BLaER1 (cell line): ENCODE data around the gene MAP2K4.

Source experiments
- H3K27ac ChIP-seq: shearing (Covaris generic); formaldehyde crosslinking; 2 replicates; pipeline ENCODE4 v1.8.1; 2022
- H3K27me3 ChIP-seq: shearing (Covaris generic); formaldehyde crosslinking; 2 replicates; pipeline ENCODE4 v1.8.1; 2022
- H3K36me3 ChIP-seq: shearing (Covaris generic); formaldehyde crosslinking; 2 replicates; pipeline ENCODE4 v1.8.1; 2022
- H3K4me1 ChIP-seq: shearing (Covaris generic); formaldehyde crosslinking; 2 replicates; pipeline ENCODE4 v1.8.1; 2022
- H3K4me2 ChIP-seq: shearing (Covaris generic); formaldehyde crosslinking; 2 replicates; pipeline ENCODE4 v1.8.1; 2022
- H3K4me3 ChIP-seq: shearing (Covaris generic); formaldehyde crosslinking; 2 replicates; pipeline ENCODE4 v1.8.1; 2022
- H3K9ac ChIP-seq: shearing (Covaris generic); formaldehyde crosslinking; 2 replicates; pipeline ENCODE4 v1.8.1; 2022
- H3K9me3 ChIP-seq: shearing (Covaris generic); formaldehyde crosslinking; 2 replicates; pipeline ENCODE4 v1.8.1; 2022
- H4K20me1 ChIP-seq: shearing (Covaris generic); formaldehyde crosslinking; 2 replicates; pipeline ENCODE4 v1.8.1; 2022
- Cebpa-rat ChIP-seq: shearing (Covaris generic); IDR thresholded peaks from 2 replicates; pipeline ENCODE4 v1.8.1; 2022

The MAP2K4 gene

GRCh38 chr17:12034538-12034937 is 13.9 kb downstream of the MAP2K4 start:
- no peak overlapping the region for H3K9ac ChIP-seq
- H3K27ac ChIP-seq = no peak overlapping the region
- no peak overlapping the region for H3K4me3 ChIP-seq
- no peaks in the 10 kb centered on the region for H3K27me3 ChIP-seq
- TF ChIP-seq Cebpa-rat = no peak
- H3K4me2 ChIP-seq = no peak overlapping the region
- H3K4me1 ChIP-seq = no peaks in the 10 kb centered on the region
- peaks cover 91% of the 10 kb centered on the region for H4K20me1 ChIP-seq
- H3K36me3 ChIP-seq = peaks cover 25% of the 10 kb centered on the region
- H3K9me3 ChIP-seq = no peaks in the 10 kb centered on the region

GRCh38 chr17:12035673-12036072 is 15.0 kb downstream of the MAP2K4 start:
- H3K36me3 ChIP-seq = peaks cover 23% of the 10 kb centered on the region
- H3K4me1 ChIP-seq = no peaks in the 10 kb centered on the region
- H3K4me2 ChIP-seq = no peak overlapping the region
- no peak overlapping the region for H3K9ac ChIP-seq
- H3K27me3 ChIP-seq = no peaks in the 10 kb centered on the region
- peaks cover 89% of the 10 kb centered on the region for H4K20me1 ChIP-seq
- no peaks in the 10 kb centered on the region for H3K9me3 ChIP-seq
- no peak for TF ChIP-seq Cebpa-rat
- no peak overlapping the region for H3K4me3 ChIP-seq
- H3K27ac ChIP-seq = no peak overlapping the region

- no peak for TF ChIP-seq Cebpa-rat
- Histone ChIP-seq H3K9me3 (no peaks in the 10 kb centered on the region), H4K20me1 (peaks cover 69% of the 10 kb centered on the region), H3K4me3 (no peak overlapping the region), H3K4me1 (no peaks in the 10 kb centered on the region), H3K36me3 (peaks cover 30% of the 10 kb centered on the region), H3K27ac (no peak overlapping the region), H3K4me2 (no peak overlapping the region), H3K9ac (no peak overlapping the region), H3K27me3 (no peaks in the 10 kb centered on the region)
These were observed 17.3 kb downstream of the MAP2K4 start for GRCh38 chr17:12037970-12038369.

DNA sequence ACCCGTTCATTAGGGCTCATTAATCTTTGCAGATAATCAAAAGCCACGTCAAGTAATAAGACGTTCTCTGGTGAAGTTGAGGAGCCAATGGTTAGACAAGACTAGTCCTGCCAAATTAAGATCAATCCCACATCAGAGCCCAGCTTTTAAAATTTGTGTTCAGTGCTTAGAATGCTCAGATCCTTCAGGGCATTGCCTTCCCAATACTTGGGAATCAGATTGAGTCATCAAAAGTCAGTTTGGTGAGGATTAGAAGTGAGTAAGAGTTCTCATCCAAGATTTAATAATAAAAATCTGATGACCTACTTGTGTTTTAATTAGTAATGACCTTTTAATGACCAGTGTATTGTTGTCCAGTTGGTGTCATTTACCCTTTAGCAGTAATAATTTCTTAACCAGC is 19.8 kb downstream of the MAP2K4 start:
- no peak overlapping the region for H3K4me3 ChIP-seq
- H3K4me1 ChIP-seq = no peaks in the 10 kb centered on the region
- no peak for TF ChIP-seq Cebpa-rat
- no peak overlapping the region for H3K9ac ChIP-seq
- peaks cover 17% of the 10 kb centered on the region; the same call in 1 of the 2 replicates for H3K36me3 ChIP-seq
- H3K27me3 ChIP-seq = no peaks in the 10 kb centered on the region
- H3K27ac ChIP-seq = no peak overlapping the region
- no peak overlapping the region for H3K4me2 ChIP-seq
- H4K20me1 ChIP-seq = peaks cover 69% of the 10 kb centered on the region
- no peaks in the 10 kb centered on the region for H3K9me3 ChIP-seq

DNA sequence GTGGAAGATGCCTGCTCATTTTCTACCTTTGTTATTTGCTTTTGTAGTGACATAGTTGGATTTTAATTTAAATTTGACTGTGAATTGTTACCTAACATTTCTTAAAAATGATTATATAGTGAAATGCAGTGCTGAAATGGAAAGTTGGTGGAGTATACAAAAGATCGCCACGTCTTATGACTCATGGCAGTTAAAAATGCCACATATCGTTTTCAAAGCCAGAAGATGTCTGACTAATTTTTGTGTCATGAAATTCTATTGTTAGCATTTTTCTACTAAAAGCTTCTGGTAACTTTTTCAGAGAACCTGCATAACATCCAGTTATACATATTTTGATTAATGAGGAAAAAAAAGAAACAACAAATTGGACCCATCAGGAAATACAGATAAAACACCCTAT is 20.6 kb downstream of the MAP2K4 start:
- no peaks in the 10 kb centered on the region for H3K9me3 ChIP-seq
- no peak overlapping the region for H3K27ac ChIP-seq
- TF ChIP-seq Cebpa-rat = no peak
- H4K20me1 ChIP-seq = peaks cover 72% of the 10 kb centered on the region
- H3K4me3 ChIP-seq = no peak overlapping the region
- H3K9ac ChIP-seq = no peak overlapping the region
- no peak overlapping the region for H3K4me2 ChIP-seq
- no peaks in the 10 kb centered on the region for H3K27me3 ChIP-seq
- no peaks in the 10 kb centered on the region for H3K4me1 ChIP-seq
- H3K36me3 ChIP-seq = peaks cover 17% of the 10 kb centered on the region; the same call in 1 of the 2 replicates

DNA sequence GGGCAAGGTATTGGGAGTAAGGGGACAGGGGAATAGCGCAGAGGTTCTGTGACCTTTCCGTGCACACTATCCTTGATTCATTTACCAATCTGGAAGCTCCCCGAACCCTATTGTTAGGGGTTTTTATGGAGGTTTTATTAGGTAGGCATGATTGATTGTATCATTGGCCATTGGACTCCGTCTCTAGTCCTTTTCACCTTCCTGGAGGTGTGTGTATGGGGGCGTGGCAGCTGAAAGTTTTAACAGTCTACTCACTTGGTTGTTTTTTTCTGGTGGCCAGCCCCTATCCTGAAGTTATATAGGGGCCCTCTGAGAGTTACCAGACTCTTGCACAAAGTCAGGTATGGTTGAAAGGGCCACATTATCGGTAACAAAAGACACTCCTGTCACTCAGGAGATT is 23.0 kb downstream of the MAP2K4 start:
- H3K4me2 ChIP-seq = no peak overlapping the region
- no peak for TF ChIP-seq Cebpa-rat
- no peak overlapping the region for H3K27ac ChIP-seq
- H3K4me3 ChIP-seq = no peak overlapping the region
- peaks cover 74% of the 10 kb centered on the region for H4K20me1 ChIP-seq
- H3K9me3 ChIP-seq = no peaks in the 10 kb centered on the region
- peaks cover 17% of the 10 kb centered on the region; the same call in 1 of the 2 replicates for H3K36me3 ChIP-seq
- H3K9ac ChIP-seq = no peak overlapping the region
- H3K27me3 ChIP-seq = no peaks in the 10 kb centered on the region
- no peaks in the 10 kb centered on the region for H3K4me1 ChIP-seq

- no peak overlapping the region for H3K27ac ChIP-seq
- TF ChIP-seq Cebpa-rat = no peak
- no peaks in the 10 kb centered on the region; the same call in 1 of the 2 replicates for H3K9me3 ChIP-seq
- no peak overlapping the region for H3K9ac ChIP-seq
- H3K27me3 ChIP-seq = no peaks in the 10 kb centered on the region
- H3K4me3 ChIP-seq = no peak overlapping the region
- peaks cover 87% of the 10 kb centered on the region for H4K20me1 ChIP-seq
- no peak overlapping the region for H3K4me2 ChIP-seq
- H3K4me1 ChIP-seq = no peaks in the 10 kb centered on the region
- H3K36me3 ChIP-seq = peaks cover 8% of the 10 kb centered on the region; the same call in 1 of the 2 replicates
These were observed 26.1 kb downstream of the MAP2K4 start for GRCh38 chr17:12046786-12047185.

GRCh38 chr17:12047681-12048376 is 27.2 kb downstream of the MAP2K4 start:
- Histone ChIP-seq H3K9ac (no peak overlapping the region), H3K4me3 (no peak overlapping the region), H3K27ac (no peak overlapping the region), H4K20me1 (peaks cover 97% of the 10 kb centered on the region), H3K4me2 (no peak overlapping the region), H3K4me1 (no peaks in the 10 kb centered on the region), H3K36me3 (peaks cover 4% of the 10 kb centered on the region; the same call in 1 of the 2 replicates), H3K9me3 (no peaks in the 10 kb centered on the region; the same call in 1 of the 2 replicates), H3K27me3 (no peaks in the 10 kb centered on the region)
- TF ChIP-seq Cebpa-rat = no peak

GRCh38 chr17:12048843-12049473 is 28.3 kb downstream of the MAP2K4 start:
- Histone ChIP-seq H3K4me3 (no peak overlapping the region), H3K4me2 (no peak overlapping the region), H3K9me3 (no peaks in the 10 kb centered on the region; the same call in 1 of the 2 replicates), H3K9ac (no peak overlapping the region), H3K36me3 (peaks cover 4% of the 10 kb centered on the region; the same call in 1 of the 2 replicates), H3K27ac (no peak overlapping the region), H3K27me3 (no peaks in the 10 kb centered on the region), H4K20me1 (peaks cover 100% of the 10 kb centered on the region), H3K4me1 (no peaks in the 10 kb centered on the region)
- TF ChIP-seq Cebpa-rat = no peak

GRCh38 chr17:12050646-12051225 is 30.1 kb downstream of the MAP2K4 start:
- H3K36me3 ChIP-seq = no peaks in the 10 kb centered on the region
- H3K4me3 ChIP-seq = no peak overlapping the region
- H3K9ac ChIP-seq = no peak overlapping the region
- peaks cover 100% of the 10 kb centered on the region for H4K20me1 ChIP-seq
- no peaks in the 10 kb centered on the region; the same call in 1 of the 2 replicates for H3K9me3 ChIP-seq
- no peak overlapping the region for H3K27ac ChIP-seq
- H3K4me2 ChIP-seq = no peak overlapping the region
- H3K4me1 ChIP-seq = no peaks in the 10 kb centered on the region
- TF ChIP-seq Cebpa-rat = no peak
- no peaks in the 10 kb centered on the region for H3K27me3 ChIP-seq
